Right ventricle myocardium superior (tissue), 1 donor: ENCODE measurements around the gene RNF145. TPM values are rescaled to one million over a fixed set of nuclear protein-coding genes. Genes with fewer than 3 reads are reported as not detected.
"Not testable (repeated sequence)": the region's sequence is repeated elsewhere in the genome, so short reads cannot be mapped to it uniquely, and the experiment has no call there.

Source experiments
- ATAC-seq: fragments of 200-7000 bp; cut with Tn5 transposase; one replicate; pipeline ENCODE4 v1.9.1; 2020; ENCODE audit warnings: mild to moderate bottlenecking; ENCODE audit not compliant: poor library complexity
- DNase-seq: peaks from one replicate; pipeline ENCODE4 v3.0.0-alpha.2; 2020
- intact Hi-C: fragments of 100-400 bp; cut with DNase I; formaldehyde crosslinking; loops from one replicate; pipeline ENCODE4 v1.11.2; 2022
- total RNA-seq: library from RNA; stranded (reverse); fragmentation: NEBNext Ultra II Directional; extraction: Animal tissue kit (Norgen Biotek cat#: 25700); gene quantifications from one replicate; pipeline ENCODE4 v1.2.1, GENCODE V29; 2021
- donor health status: DM: no; HTN: yes; CAD: no; lungs with severe emphysema.

The RNF145 gene
- total RNA-seq, 1 donor from 2014 or later, result 20.7 TPM

- DNase-seq (no peak), ATAC-seq (no peak)
- intact Hi-C loops, result loop anchor here (10.0 kb wide), 1 partner anchor 1321 kb away; no protein-coding TSS in a partner anchor
Measured at GRCh38 chr5:159135896-159136531, 73.3 kb downstream of the RNF145 start.

- peak; percentile 65 for ATAC-seq
- intact Hi-C loops, result loop anchor here (10.0 kb wide), 1 partner anchor 1318 kb away; no protein-coding TSS in a partner anchor
- DNase-seq, result no peak
Measured at GRCh38 chr5:159133041-159133741, 76.2 kb downstream of the RNF145 start.

GRCh38 chr5:159132429-159133040, 76.8 kb downstream of the RNF145 start:
- intact Hi-C loops, result loop anchor here (10.0 kb wide), 1 partner anchor 1318 kb away; no protein-coding TSS in a partner anchor
- peak; percentile 60 for ATAC-seq
- no peak for DNase-seq

GRCh38 chr5:159131951-159132350, 77.4 kb downstream of the RNF145 start:
- DNase-seq (no peak), ATAC-seq (no peak)
- intact Hi-C loops, result loop anchor here (10.0 kb wide), 1 partner anchor 1317 kb away; no protein-coding TSS in a partner anchor

GRCh38 chr5:159130871-159131270, 78.5 kb downstream of the RNF145 start:
- intact Hi-C loops, result loop anchor here (10.0 kb wide), 1 partner anchor 1316 kb away; no protein-coding TSS in a partner anchor
- no peak for ATAC-seq
- no peak for DNase-seq

- no peak for DNase-seq
- intact Hi-C loops, result no loop called here
- no peak for ATAC-seq
Measured at GRCh38 chr5:159128070-159128541, 81.2 kb downstream of the RNF145 start.

GRCh38 chr5:159123700-159124099, 85.7 kb downstream of the RNF145 start:
- intact Hi-C loops, result no loop called here
- DNase-seq (no peak), ATAC-seq (no peak)

GRCh38 chr5:159123189-159123588, 86.2 kb downstream of the RNF145 start:
- intact Hi-C loops, result no loop called here
- no peak for DNase-seq
- no peak for ATAC-seq

- no peak for DNase-seq
- no peak for ATAC-seq
- intact Hi-C loops, result no loop called here
Measured at GRCh38 chr5:159121061-159121460, 88.3 kb downstream of the RNF145 start.

- no peak for ATAC-seq
- intact Hi-C loops, result no loop called here
- no peak for DNase-seq
Measured at GRCh38 chr5:159120446-159120845, 88.9 kb downstream of the RNF145 start.

GRCh38 chr5:159119842-159120241, 89.5 kb downstream of the RNF145 start:
- intact Hi-C loops, ATAC-seq, DNase-seq: not testable (repeated sequence)

GRCh38 chr5:159118958-159119659, 90.2 kb downstream of the RNF145 start:
- intact Hi-C loops, DNase-seq, ATAC-seq: not testable (repeated sequence)

- DNase-seq (no peak), ATAC-seq (no peak)
- intact Hi-C loops, result no loop called here
Measured at GRCh38 chr5:159113405-159113804, 95.9 kb downstream of the RNF145 start.

GRCh38 chr5:159112436-159112835, 96.9 kb downstream of the RNF145 start:
- ATAC-seq (no peak), DNase-seq (no peak)
- intact Hi-C loops, result no loop called here

Other genes with a start within 250 kb of the RNF145 start
- gene EBF1, start 109.6 kb downstream of the RNF145 start, total RNA-seq, result 15.6 TPM
- 13.3 TPM for gene UBLCP1, start 53.7 kb upstream of the RNF145 start, total RNA-seq
- gene IL12B, start 120.9 kb upstream of the RNF145 start, total RNA-seq, result not detected